Endothelial cell of umbilical vein (primary cell): ENCODE data around the gene RIPOR3. TPM values are rescaled to one million over a fixed set of nuclear protein-coding genes. Genes with fewer than 3 reads are reported as not detected.

ENCODE experiments used
- BruUV-seq: library from RNA; stranded (reverse); fragments of 400-500 nt; replicated peaks from 2 replicates; lab custom pipeline; 2021; lab: Mats Ljungman, UMichigan
- CTCF ChIA-PET: fragments of 300-600, 350-600 bp; sonication (Branson Sonifier 250); formaldehyde crosslinking; loops from one replicate; lab custom pipeline; 2021; ENCODE audit warnings: antibody characterized with exemption, inconsistent platforms; lab: Charles Lee
- POLR2A ChIA-PET: fragments of 300-600, 350-600 bp; sonication (Branson Sonifier 250); formaldehyde crosslinking; loops from one replicate; lab custom pipeline; 2021; ENCODE audit warnings: antibody characterized with exemption, inconsistent platforms; lab: Charles Lee
- DNase-seq: peaks from one replicate; pipeline ENCODE4 v3.0.0-alpha.2; 2011; ENCODE audit warnings: low read depth, low spot score
- FAIRE-seq: peaks from 2 replicates; lab custom pipeline; 2011; peaks lifted over from hg19 to GRCh38; lab: Jason Lieb, UNC
- H2AFZ ChIP-seq: 2 replicates; pipeline ENCODE4 v1.6.0; 2012; ENCODE audit warnings: low read depth, low read length, control low read depth, inconsistent platforms
- H3K27ac ChIP-seq: 2 replicates; pipeline ENCODE4 v1.5.1; 2011; ENCODE audit warnings: low read depth, mild to moderate bottlenecking, control low read depth, low read length, moderate library complexity; ENCODE audit not compliant: insufficient read depth
- H3K27me3 ChIP-seq, 2 experiments: 2 replicates each; pipeline versions ENCODE4 v1.6.0 to v1.6.1; 2011; ENCODE audit warnings: low read length in 2 of 2, mixed read lengths in 1 of 2; ENCODE audit not compliant: control insufficient read depth in 2 of 2, insufficient read depth in 2 of 2
- H3K36me3 ChIP-seq, 2 experiments: 2 replicates in 1 of 2; 3 replicates in 1 of 2; pipeline ENCODE4 v1.5.1; 2011; ENCODE audit warnings: low read length in 2 of 2, mild to moderate bottlenecking in 1 of 2, moderate library complexity in 1 of 2; ENCODE audit not compliant: control insufficient read depth in 2 of 2, insufficient read depth in 2 of 2; ENCODE audit errors: extremely low read depth in 1 of 2
- H3K4me1 ChIP-seq: 3 replicates; pipeline ENCODE4 v1.5.1; 2011; ENCODE audit warnings: mild to moderate bottlenecking, low read length; ENCODE audit not compliant: control insufficient read depth, insufficient read depth; ENCODE audit errors: extremely low read depth
- H3K4me2 ChIP-seq: 2 replicates; pipeline ENCODE4 v1.6.1; 2011; ENCODE audit warnings: low read length, control low read depth, mixed read lengths; ENCODE audit not compliant: insufficient read depth
- H3K4me3 ChIP-seq, 3 experiments: fragments of 200-600 bp in 1 of 3; sonication (generic), shearing (Covaris generic) in 1 of 3; replicated peaks in 1 of 3; 2 replicates each; pipeline ENCODE4 v1.5.1; 2011 to 2016; ENCODE audit warnings: control low read depth in 3 of 3, low read length in 3 of 3, mild to moderate bottlenecking in 2 of 3, inconsistent platforms in 1 of 3, low read depth in 1 of 3, moderate library complexity in 1 of 3; ENCODE audit not compliant: insufficient read depth in 1 of 3
- H3K79me2 ChIP-seq: 2 replicates; pipeline ENCODE4 v1.6.0; 2012; ENCODE audit warnings: low read length, inconsistent platforms; ENCODE audit not compliant: control insufficient read depth, insufficient read depth
- H3K9ac ChIP-seq: replicated peaks from 2 replicates; pipeline ENCODE3; 2011; ENCODE audit warnings: low read length, control low read depth; ENCODE audit not compliant: insufficient read depth; ENCODE audit errors: extremely low read depth
- H3K9me1 ChIP-seq: replicated peaks from 3 replicates; pipeline ENCODE4 v1.6.0; 2011; ENCODE audit warnings: mild to moderate bottlenecking, low read length; ENCODE audit not compliant: control insufficient read depth, insufficient read depth; ENCODE audit errors: extremely low read depth
- H3K9me3 ChIP-seq: replicated peaks from 2 replicates; pipeline ENCODE4 v1.5.1; 2012; ENCODE audit warnings: low read length, inconsistent platforms; ENCODE audit not compliant: control insufficient read depth, insufficient read depth
- H4K20me1 ChIP-seq: replicated peaks from 2 replicates; pipeline ENCODE3; 2011; ENCODE audit warnings: mild to moderate bottlenecking, low read length; ENCODE audit not compliant: control insufficient read depth, insufficient read depth; ENCODE audit errors: extremely low read depth
- CTCF ChIP-seq, 2 donors: IDR thresholded peaks; 1 replicate in 1 of 2; 2 replicates in 1 of 2; pipeline ENCODE4 v1.5.1; 2011; ENCODE audit warnings: low read length in 2 of 2, mild to moderate bottlenecking in 2 of 2, moderate library complexity in 2 of 2, control low read depth in 1 of 2, inconsistent platforms in 1 of 2, low read depth in 1 of 2; ENCODE audit not compliant: insufficient read depth in 1 of 2; ENCODE audit errors: extremely low read depth in 1 of 2
- EZH2 ChIP-seq: IDR thresholded peaks from 2 replicates; pipeline ENCODE4 v1.6.1; 2012; ENCODE audit warnings: borderline replicate concordance, low read depth, mild to moderate bottlenecking, moderate library complexity, low read length, inconsistent platforms; ENCODE audit not compliant: severe bottlenecking
- FOS ChIP-seq: IDR thresholded peaks from 2 replicates; pipeline ENCODE4 v1.6.1; 2011; ENCODE audit warnings: mild to moderate bottlenecking, low read length, moderate library complexity, borderline replicate concordance; ENCODE audit not compliant: insufficient read depth
- GATA2 ChIP-seq: IDR thresholded peaks from 2 replicates; pipeline ENCODE4 v1.7.0; 2011; ENCODE audit warnings: low read depth, mild to moderate bottlenecking, moderate library complexity, mixed read lengths, low read length; ENCODE audit not compliant: insufficient read length, insufficient read depth
- JUN ChIP-seq: IDR thresholded peaks from 2 replicates; pipeline ENCODE4 v1.6.1; 2011; ENCODE audit warnings: borderline replicate concordance, low read depth; ENCODE audit not compliant: insufficient read length, insufficient read depth
- MYC ChIP-seq: IDR thresholded peaks from one replicate; pipeline ENCODE4 v1.6.1; 2011; ENCODE audit warnings: mild to moderate bottlenecking, low read depth, low read length
- POLR2A ChIP-seq: IDR thresholded peaks from 2 replicates; pipeline ENCODE4 v1.6.1; 2012; ENCODE audit warnings: low read depth, mild to moderate bottlenecking, control low read depth, low read length
- POLR2AphosphoS5 ChIP-seq: IDR thresholded peaks from 2 replicates; pipeline ENCODE4 v1.6.1; 2012; ENCODE audit warnings: low read depth, mild to moderate bottlenecking, control low read depth, low read length, moderate library complexity; ENCODE audit not compliant: insufficient read depth
- dilution Hi-C: fragments of 300-500 bp; cut with MboI; formaldehyde crosslinking; loops from one replicate; pipeline ENCODE4 v1.15.0; 2019; ENCODE audit warnings: low sequenced_read_pairs; ENCODE audit not compliant: extremely low pct_ligation_motif_present
- intact Hi-C: fragments of 100-400 bp; cut with micrococcal nuclease; formaldehyde crosslinking; loops from one replicate; pipeline ENCODE4 v1.10.0; 2022
- polyA plus RNA-seq, 4 experiments: library from polyadenylated mRNA; depleted of rRNA in 3 of 4; stranded (reverse) in 3 of 4; unstranded in 1 of 4; fragments of >200 nt; gene quantifications; 2 replicates each; pipeline versions ENCODE4 v1.2.1 to v1.2.3, GENCODE V29; 2011 to 2012; ENCODE audit warnings: missing spikeins in 1 of 4
- total RNA-seq: library from RNA; stranded (reverse); gene quantifications from 2 replicates; pipeline ENCODE4 v1.2.3, GENCODE V29; 2021
- TF ChIP-seq, protein P1 (sequence below): IDR thresholded peaks from 2 replicates; pipeline ENCODE4 v1.6.1; 2011; ENCODE audit not compliant: insufficient read depth, insufficient read length

The RIPOR3 gene
- total and polyA plus RNA-seq, 2 donors (not counting 3 experiments of a cell fraction or from before 2014, with no cell fraction given) = not detected

- no peaks in the 10 kb centered on the region for H3K36me3 ChIP-seq
- H3K9ac ChIP-seq = no peak overlapping the region
- H3K4me3 ChIP-seq = no peak overlapping the region
- POLR2A ChIA-PET = no interaction called here
- H3K9me3 ChIP-seq = no peaks in the 10 kb centered on the region
- peaks cover 0 to 2% of the 10 kb centered on the region in 2 experiments for H3K27me3 ChIP-seq
- dilution Hi-C loops (no loop called here), intact Hi-C loops (no loop called here)
- TF ChIP-seq GATA2 (no peak), EZH2 (no peak), CTCF (IDR thresholded peaks at IDR 0.05; ENCODE audit: extremely low read depth in 1 of 2, insufficient read depth in 1 of 2, low read depth in 1 of 2, low read length in 2 of 2) (no peak), POLR2A (no peak), POLR2AphosphoS5 (no peak), FOS (no peak), MYC (no peak), JUN (no peak)
- TF ChIP-seq, protein P1, sequence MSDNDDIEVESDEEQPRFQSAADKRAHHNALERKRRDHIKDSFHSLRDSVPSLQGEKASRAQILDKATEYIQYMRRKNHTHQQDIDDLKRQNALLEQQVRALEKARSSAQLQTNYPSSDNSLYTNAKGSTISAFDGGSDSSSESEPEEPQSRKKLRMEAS = no peak
- BruUV-seq = no TSS peak
- FAIRE-seq = no peak
- H3K4me1 ChIP-seq = no peaks in the 10 kb centered on the region
- no peak overlapping the region for H3K4me2 ChIP-seq
- no peak overlapping the region for H3K27ac ChIP-seq
- no peaks in the 10 kb centered on the region for H4K20me1 ChIP-seq
- no peak overlapping the region for H2AFZ ChIP-seq
- H3K79me2 ChIP-seq = no peaks in the 10 kb centered on the region
- H3K9me1 ChIP-seq = no peaks in the 10 kb centered on the region
- DNase-seq = no peak
- CTCF ChIA-PET = no interaction called here
Observed at GRCh38 chr20:50682065-50682464, 9.3 kb downstream of the RIPOR3 start.
